CD4-positive, alpha-beta T cell (primary cell): ENCODE results near the gene TERF2IP. TPM values are rescaled to one million over a fixed set of nuclear protein-coding genes. Genes with fewer than 3 reads are reported as not detected.
A peak's percentile ranks its signal among the peaks of the same experiment; 100 is the strongest.

ENCODE experiments used
- ATAC-seq: fragments of 200-7000 bp; cut with Tn5 transposase; one replicate; pipeline ENCODE4 v1.10.0; 2022; ENCODE audit warnings: mild to moderate bottlenecking; ENCODE audit not compliant: poor library complexity
- CTCF ChIA-PET: fragments of 350-600 bp; sonication (Branson Sonifier 250); formaldehyde crosslinking; loops from one replicate; lab custom pipeline; 2021; ENCODE audit warnings: antibody characterized with exemption, inconsistent platforms; lab: Charles Lee
- POLR2A ChIA-PET: fragments of 350-600 bp; sonication (Branson Sonifier 250); formaldehyde crosslinking; loops from one replicate; lab custom pipeline; 2021; ENCODE audit warnings: antibody characterized with exemption, inconsistent platforms; lab: Charles Lee
- DNase-seq, 14 experiments: peaks; one replicate each; pipeline ENCODE4 v3.0.0-alpha.2; 2013 to 2020; ENCODE audit warnings: mixed read lengths in 2 of 14
- H3K27ac ChIP-seq, 2 donors: one replicate each; pipeline versions ENCODE4 v1.5.1 to v1.7.0; 2013; ENCODE audit warnings: low read length in 2 of 2, low read depth in 1 of 2, mild to moderate bottlenecking in 1 of 2
- H3K27me3 ChIP-seq, 2 experiments: 1 replicate in 1 of 2; 2 replicates in 1 of 2; pipeline versions ENCODE4 v1.6.1 to v1.7.0; 2013; ENCODE audit warnings: low read length in 2 of 2, control low read depth in 1 of 2, mild to moderate bottlenecking in 1 of 2, moderate library complexity in 1 of 2; ENCODE audit not compliant: insufficient read depth in 2 of 2, control insufficient read depth in 1 of 2
- H3K36me3 ChIP-seq: one replicate; pipeline ENCODE4 v1.6.1; 2013; ENCODE audit warnings: low read length, control low read depth; ENCODE audit not compliant: insufficient read depth
- H3K4me1 ChIP-seq: one replicate; pipeline ENCODE4 v1.6.1; 2013; ENCODE audit warnings: low read length, control low read depth; ENCODE audit not compliant: insufficient read depth
- H3K4me3 ChIP-seq: one replicate; pipeline ENCODE4 v1.5.1; 2013; ENCODE audit warnings: mild to moderate bottlenecking, low read length, moderate library complexity
- H3K9me3 ChIP-seq, 2 experiments: 1 replicate in 1 of 2; 2 replicates in 1 of 2; pipeline versions ENCODE4 v1.6.1 to v1.7.0; 2013; ENCODE audit warnings: low read length in 2 of 2, mild to moderate bottlenecking in 2 of 2, control low read depth in 1 of 2, moderate library complexity in 1 of 2; ENCODE audit not compliant: control insufficient read depth in 1 of 2, insufficient read depth in 1 of 2
- H3K27ac Mint-ChIP-seq: one replicate; pipeline ENCODE4 v1.8.0; 2020; ENCODE audit warnings: mixed read lengths
- H3K27me3 Mint-ChIP-seq: one replicate; pipeline ENCODE4 v1.8.0; 2021; ENCODE audit warnings: mixed read lengths
- H3K36me3 Mint-ChIP-seq: one replicate; pipeline ENCODE4 v1.8.0; 2021; ENCODE audit warnings: low read depth, mixed read lengths
- H3K4me1 Mint-ChIP-seq: one replicate; pipeline ENCODE4 v1.8.0; 2021; ENCODE audit warnings: low read depth, mixed read lengths
- H3K4me3 Mint-ChIP-seq: one replicate; pipeline ENCODE4 v1.8.0; 2020; ENCODE audit warnings: mild to moderate bottlenecking, mixed read lengths
- H3K9me3 Mint-ChIP-seq: one replicate; pipeline ENCODE4 v1.8.0; 2020; ENCODE audit warnings: mixed read lengths
- CTCF ChIP-seq: fragments of 200-600 bp; IDR thresholded peaks from one replicate; pipeline ENCODE4 v1.8.0; 2022; ENCODE audit warnings: antibody characterized with exemption, mild to moderate bottlenecking
- intact Hi-C, 2 experiments: fragments of 100-400 bp; cut with DNase I in 1 of 2; cut with micrococcal nuclease in 1 of 2; formaldehyde crosslinking; loops; one replicate each; pipeline versions ENCODE4 v1.15.1 to v1.9.0; 2023 to 2025; cut with DNase I, micrococcal nuclease
- total RNA-seq, 174 experiments: library from RNA in 2 of 174; stranded (reverse) in 2 of 174; gene quantifications; one replicate each; pipeline ENCODE4 v1.2.3 and lab custom pipeline; 2021 to 2026

The TERF2IP gene
- total RNA-seq, 2 experiments from 2014 or later: 122 to 124 TPM

- ChIA-PET CTCF (no interaction called here), POLR2A (interaction anchor here (0.8 kb wide), 1 partner anchor 13 kb away, joined by 6 read pairs; the partner anchor contains the start of genes KARS1 and TERF2IP)
- Mint-ChIP-seq H3K36me3 (peaks cover 36% of the 10 kb centered on the region), H3K27me3 (no peaks in the 10 kb centered on the region), H3K27ac (peak overlapping the region; percentile 33), H3K4me3 (no peak overlapping the region), H3K4me1 (peaks cover 22% of the 10 kb centered on the region), H3K9me3 (no peaks in the 10 kb centered on the region)
- intact Hi-C loops: no loop called here
- Histone ChIP-seq H3K4me1 (no peaks in the 10 kb centered on the region), H3K4me3 (no peak overlapping the region), H3K36me3 (peaks cover 46% of the 10 kb centered on the region), H3K27ac (no peak overlapping the region), H3K9me3 (no peaks in the 10 kb centered on the region), H3K27me3 (no peaks in the 10 kb centered on the region)
- TF ChIP-seq CTCF: no peak
- ATAC-seq (no peak), DNase-seq (no peak)
These were observed 12.7 kb downstream of the TERF2IP start for GRCh38 chr16:75660321-75660720.

- H3K36me3 ChIP-seq: peaks cover 41% of the 10 kb centered on the region
- no peak for TF ChIP-seq CTCF
- Mint-ChIP-seq H3K27ac (peak overlapping the region; percentile 33), H3K4me3 (no peak overlapping the region), H3K4me1 (peaks cover 19% of the 10 kb centered on the region), H3K36me3 (peaks cover 31% of the 10 kb centered on the region), H3K9me3 (no peaks in the 10 kb centered on the region), H3K27me3 (no peaks in the 10 kb centered on the region)
- ChIA-PET CTCF (no interaction called here), POLR2A (no interaction called here)
- no peaks in the 10 kb centered on the region for H3K27me3 ChIP-seq
- no peak overlapping the region for H3K4me3 ChIP-seq
- H3K9me3 ChIP-seq: no peaks in the 10 kb centered on the region
- intact Hi-C loops: no loop called here
- no peak for ATAC-seq
- H3K4me1 ChIP-seq: no peaks in the 10 kb centered on the region
- no peak for DNase-seq
- no peak overlapping the region for H3K27ac ChIP-seq
These were observed 13.2 kb downstream of the TERF2IP start for GRCh38 chr16:75660726-75661302.

- CTCF ChIA-PET: no interaction called here
- POLR2A ChIA-PET: no interaction called here
- no peak overlapping the region for H3K27ac Mint-ChIP-seq
These were observed 19.9 kb downstream of the TERF2IP start for GRCh38 chr16:75667503-75667902.

More at GRCh38 chr16:75667503-75667902, 19.9 kb downstream of the TERF2IP start:
- Mint-ChIP-seq H3K36me3 (no peaks in the 10 kb centered on the region), H3K4me3 (no peak overlapping the region), H3K9me3 (no peaks in the 10 kb centered on the region), H3K4me1 (no peaks in the 10 kb centered on the region), H3K27me3 (no peaks in the 10 kb centered on the region)
- Histone ChIP-seq H3K27ac (no peak overlapping the region), H3K36me3 (no peaks in the 10 kb centered on the region), H3K27me3 (no peaks in the 10 kb centered on the region), H3K4me3 (no peak overlapping the region), H3K4me1 (no peaks in the 10 kb centered on the region), H3K9me3 (no peaks in the 10 kb centered on the region)
- DNase-seq: no peak
- TF ChIP-seq CTCF: no peak
- intact Hi-C loops: no loop called here
- no peak for ATAC-seq
